NCI-H187 (cell line): ENCODE measurements around the gene APEH.

Experiments
- DNase-seq, 2 experiments: peaks; one replicate each; lab custom pipeline; 2025; lab: John Stamatoyannopoulos, UW

APEH gene

DNA sequence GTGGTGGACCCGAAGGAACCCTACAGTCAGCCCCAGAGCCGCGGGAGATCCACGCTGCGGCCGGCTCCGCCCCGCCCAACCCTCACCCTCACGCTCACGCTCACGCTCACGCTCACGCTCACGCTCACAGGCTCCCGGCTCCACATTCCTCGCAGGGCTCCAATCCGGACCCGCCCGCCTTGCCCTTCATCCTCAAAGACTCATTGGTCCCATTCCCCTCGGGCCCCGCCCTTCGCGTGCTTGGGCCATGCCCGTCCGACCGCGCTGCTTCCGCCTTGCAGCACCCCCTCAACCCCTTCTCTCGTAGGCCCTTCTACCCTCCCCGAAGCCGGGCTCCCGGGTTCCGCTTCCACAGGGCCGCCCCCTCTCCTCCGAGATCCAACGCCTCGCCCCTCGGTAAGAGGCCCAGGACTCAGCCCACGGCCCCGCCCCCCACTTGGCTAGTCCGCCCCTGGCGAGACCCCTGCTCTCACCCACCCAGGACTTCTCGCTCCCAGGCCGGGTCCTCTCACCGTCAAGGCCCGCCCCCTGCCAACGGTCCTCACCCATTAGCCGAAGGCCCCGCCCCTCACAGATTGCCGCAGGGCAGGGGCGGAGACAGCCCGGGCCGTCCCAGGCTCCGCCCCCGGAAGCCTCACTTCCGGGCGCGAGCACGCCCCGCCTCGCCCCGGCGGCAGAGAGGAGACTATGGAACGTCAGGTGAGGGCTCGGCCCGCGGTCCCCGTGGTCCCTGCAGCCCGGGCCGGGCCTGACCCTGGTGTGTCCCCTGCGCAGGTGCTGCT lies at the start of gene APEH:
Gene APEH (plus strand): TSS at position 637 of the 782 bp plus-strand sequence. CDS start 51 bp downstream, at position 688.
- no peak for DNase-seq

DNA sequence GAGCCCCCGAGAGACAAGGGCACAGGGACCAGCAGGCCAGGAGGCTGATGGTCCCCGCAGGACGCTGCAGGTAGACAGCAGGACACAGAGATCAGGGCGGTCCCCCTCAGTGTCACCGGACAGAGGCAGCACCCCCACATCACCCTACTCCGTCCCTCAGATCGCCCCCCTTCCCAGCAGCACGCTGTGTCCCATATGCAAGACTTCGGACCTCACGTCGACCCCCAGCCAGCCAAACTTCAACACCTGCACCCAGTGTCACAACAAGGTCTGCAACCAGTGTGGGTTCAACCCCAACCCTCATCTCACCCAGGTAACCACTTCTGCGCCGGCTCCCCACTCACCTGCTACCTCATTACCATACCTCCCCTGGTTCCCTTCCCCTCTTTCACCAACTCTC lies 49.1 kb upstream of the APEH start:
- no peak for DNase-seq

DNA sequence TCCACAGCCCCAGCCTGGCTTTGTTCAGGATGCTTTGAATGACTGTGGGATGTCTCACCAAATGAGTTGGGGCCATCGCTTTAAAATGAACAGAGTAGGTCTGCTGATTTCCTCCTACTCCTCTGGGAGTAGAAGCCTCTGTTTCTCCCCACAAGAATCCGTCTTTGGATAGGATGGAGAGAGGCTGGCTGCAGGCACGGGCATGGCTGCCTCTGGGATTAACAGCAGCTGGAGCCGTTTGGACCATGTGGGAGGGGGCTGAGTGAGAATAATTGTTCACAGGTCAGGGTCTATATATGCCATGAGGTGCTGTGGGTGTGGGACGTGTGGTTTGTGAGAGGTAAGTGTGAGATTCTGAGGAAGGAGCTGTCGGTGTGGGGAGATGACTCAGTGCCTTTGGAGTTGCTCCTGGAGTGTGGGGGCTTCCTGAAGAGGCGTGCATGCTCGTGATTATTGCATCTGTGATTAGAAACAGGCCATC lies 48.0 kb upstream of the APEH start:
- no peak for DNase-seq

DNA sequence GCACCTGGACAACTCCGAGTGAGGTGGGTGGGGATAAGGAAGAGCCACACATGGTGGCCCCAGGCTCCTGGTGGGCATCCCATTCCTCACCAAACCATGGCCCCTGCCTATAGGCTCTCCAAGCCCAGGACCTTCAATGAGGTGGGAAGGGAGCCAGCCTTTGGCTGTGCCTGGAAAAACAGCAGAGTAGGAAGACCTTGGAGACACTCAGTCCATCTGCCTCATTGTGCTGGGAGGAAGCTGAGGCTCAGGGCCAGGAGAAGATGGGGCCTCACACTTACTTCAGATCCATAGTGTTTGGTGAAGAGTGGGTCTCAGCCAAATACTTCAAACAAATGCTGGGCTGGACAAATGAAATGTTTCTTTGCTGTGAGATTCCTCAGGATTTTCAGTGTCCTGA lies 47.4 kb upstream of the APEH start:
- DNase-seq, result no peak

DNA sequence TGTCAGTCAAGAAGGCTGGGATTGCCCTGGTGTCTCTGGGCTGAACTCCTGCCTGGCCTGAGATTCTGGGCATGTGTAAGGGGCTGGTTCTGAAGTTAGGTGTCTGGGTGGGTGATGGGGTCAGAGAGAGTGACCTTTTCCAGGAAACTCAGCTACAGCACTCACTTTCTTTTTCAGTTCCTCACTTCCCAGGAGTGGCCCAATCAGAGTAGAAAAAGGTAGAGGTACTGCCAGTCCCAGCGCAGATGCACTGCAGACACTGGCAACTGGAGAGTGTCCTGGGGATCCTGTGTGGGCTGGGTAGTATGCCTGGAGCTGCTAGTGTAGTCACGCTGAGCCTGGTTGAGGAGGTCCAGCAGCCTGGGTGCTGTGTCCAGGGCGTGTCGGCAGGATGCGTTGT lies 46.5 kb upstream of the APEH start:
- DNase-seq, result no peak

DNA sequence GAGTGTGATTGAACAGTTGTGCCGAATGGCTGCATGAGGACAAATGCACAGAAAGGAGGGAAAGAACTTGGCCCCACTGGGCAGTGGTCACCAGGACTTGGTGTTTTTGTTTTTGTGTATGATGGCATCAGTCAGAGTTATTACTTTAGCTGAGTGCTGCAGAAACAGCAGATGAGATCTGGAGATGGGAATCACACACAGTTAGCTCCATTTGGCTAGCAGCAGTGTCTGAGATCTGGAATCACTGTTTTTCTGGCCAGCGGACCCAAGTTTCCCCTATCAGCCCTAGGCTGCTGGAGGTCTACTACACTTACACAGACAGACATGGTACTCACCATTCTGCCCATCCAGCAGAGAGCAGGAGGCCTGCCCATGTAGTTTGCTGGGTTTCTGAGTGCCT lies 45.9 kb upstream of the APEH start:
- DNase-seq, result no peak

DNA sequence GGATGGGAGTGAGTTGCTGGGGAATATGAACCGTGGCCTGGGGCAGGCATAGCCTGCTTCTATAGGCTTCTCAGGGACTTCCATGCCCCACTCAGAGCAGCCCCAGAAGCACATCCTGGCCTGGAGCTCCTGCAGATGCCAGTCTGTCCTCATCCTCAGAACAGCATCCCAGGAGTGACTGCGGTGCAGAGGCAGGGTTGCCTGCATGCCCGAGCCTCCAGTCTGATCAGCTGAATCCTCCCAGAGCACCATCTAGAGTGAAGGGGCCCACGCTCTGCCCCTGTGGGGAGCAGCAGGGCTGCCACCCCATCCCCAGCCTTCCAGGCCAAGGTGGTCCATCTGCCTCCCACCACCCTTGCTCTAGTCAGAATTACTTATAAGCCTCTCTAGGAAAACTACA lies 44.7 kb upstream of the APEH start:
- DNase-seq, result no peak

DNA sequence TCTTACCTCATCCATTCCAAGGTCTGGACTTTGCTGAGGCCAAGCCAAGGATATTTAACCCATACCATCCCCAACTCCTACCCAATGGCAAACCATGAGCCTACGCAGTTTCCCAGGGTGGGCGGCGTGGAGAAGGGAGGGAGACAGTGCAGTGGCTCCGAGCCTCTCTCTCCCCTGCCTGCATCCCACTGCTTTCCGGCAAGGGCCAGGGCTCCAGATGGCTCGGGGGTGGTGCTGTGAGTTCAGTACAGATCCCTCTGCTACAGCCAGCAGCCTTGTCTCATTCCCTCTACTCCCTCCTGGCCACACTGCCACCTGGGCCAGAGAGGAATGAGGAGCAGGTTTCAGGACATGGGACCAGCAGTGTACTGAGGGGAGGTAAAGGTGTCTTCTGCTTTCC lies 44.3 kb upstream of the APEH start:
- no peak for DNase-seq

DNA sequence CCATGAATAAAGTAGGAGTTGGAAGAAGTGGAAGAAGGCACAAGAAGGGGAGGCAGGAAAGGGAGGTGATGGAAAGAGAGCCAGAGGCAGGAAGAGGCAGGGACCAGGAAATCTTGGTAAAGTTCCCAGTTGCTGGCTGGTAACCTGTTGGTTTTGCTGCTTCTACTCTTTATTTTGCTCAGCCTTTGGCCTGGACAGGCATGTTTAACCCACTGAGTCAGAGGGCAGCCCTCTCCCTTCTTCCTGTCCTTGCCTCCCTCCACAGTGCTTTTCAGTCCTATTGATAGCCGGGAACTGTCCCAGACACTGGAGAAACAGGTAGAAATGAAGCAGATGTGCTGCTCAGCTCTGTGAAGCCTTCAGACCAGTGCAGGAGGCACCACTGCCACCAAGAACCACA lies 43.4 kb upstream of the APEH start:
- DNase-seq, result no peak

DNA sequence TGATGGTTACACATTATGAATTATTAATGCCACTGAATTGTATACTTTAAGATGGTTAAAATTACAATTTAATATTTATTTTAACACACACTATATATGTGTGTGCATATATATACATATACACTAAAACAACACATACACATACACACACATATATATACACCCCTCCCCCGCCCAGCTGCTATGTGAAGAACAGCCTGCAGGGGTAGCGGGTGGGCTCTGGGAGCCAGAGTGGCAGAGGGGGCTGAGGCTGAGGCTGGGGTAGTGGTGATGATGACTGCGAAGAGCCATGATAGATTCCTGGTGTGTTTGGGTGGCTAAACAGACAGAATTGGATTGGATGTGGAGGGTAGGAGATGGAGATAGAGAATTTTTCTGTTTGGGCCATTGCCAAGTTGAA lies 39.4 kb upstream of the APEH start:
- no peak for DNase-seq

DNA sequence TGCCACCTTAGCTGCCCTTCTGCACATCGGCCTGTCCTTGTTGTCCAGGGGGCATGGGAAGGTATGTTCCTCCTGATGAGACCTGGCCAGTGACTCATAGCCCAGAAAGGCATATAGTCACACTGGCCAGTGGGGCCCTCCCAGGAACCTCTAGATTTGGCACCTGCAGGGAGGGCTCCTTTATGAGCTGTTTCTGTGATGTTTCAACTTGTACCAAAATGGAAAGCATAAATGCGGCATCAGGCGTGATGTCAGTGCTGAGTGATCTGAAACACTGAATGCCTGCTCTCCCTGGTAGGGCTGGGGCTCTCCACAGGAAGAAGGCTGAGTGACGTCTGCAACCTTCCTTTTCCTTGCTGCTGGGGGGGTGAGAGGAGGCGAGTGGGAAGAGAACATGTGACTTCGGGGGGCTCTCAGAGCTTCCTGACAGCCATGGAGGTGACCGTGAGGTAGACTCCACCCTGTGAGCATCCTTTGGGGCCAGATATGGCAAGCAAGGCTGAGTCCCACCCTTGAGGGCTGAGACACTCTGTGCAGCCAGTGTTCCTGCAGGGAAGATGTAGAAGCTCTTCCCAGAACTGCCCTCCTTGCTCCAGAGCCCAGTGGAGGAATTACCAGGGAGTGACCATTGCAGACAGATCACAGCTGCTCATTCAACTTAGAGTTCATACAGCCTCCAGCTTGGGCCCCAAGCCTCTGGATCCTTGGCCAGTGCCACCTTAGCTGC lies 37.1 kb upstream of the APEH start:
- no peak for DNase-seq

DNA sequence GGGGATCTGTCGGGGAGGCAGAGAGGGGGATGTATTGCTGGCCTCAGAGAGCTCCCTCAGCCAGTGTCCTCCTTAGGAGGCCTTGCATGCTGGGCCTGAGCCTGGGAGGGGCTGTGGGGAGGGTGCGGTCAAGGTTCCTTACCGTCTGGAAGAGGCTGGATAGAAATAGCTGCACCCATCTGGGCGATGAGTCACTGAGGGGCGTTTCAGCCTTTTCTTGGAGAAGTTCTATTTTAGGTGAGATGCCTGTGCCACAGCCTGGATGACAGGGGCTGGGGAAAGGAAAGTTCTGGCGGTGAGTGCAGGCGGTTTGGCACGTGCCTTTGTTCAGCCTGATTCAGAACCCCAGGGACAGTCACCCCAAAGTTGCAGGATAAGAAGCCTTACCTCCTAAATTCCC lies 35.7 kb upstream of the APEH start:
- no peak for DNase-seq

DNA sequence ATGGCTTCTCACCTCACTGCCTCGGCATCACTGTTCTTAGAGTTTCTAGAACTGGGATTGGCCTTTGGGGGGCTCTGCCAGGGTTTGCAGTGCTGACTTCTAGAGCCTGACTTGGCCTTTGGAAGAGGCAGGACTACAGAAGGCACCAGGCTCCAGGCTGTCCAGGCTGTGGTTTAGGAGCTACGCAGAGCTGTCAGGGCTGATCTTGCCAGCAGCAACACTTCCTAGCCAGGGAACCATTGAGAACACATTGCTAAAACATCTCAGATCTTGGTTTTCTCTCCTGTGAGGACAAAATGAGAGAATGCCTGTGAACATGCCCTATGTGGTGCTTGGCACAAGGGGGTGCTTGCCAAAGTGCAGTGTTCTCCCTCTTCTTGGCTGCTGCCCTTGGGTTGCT lies 34.6 kb upstream of the APEH start:
- DNase-seq, result no peak

DNA sequence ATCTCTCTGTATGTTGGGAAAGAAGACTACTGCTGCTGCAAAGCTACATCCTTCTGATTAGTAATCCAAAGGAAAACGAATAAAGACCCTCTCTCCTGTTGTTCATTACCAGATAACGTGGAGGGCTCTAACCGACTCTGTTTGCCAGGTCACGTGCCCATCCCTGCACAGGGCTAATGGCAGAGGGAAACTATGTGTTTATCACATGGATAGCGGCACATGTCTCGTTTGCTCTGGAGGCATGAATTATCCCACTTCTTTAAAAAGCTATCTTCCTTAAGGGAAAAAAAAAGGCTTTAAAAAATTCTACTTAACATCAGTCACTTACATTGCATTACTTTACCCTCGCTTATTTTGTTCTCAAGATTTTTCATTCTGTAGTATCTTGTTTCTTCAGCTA lies 32.9 kb upstream of the APEH start:
- no peak for DNase-seq

DNA sequence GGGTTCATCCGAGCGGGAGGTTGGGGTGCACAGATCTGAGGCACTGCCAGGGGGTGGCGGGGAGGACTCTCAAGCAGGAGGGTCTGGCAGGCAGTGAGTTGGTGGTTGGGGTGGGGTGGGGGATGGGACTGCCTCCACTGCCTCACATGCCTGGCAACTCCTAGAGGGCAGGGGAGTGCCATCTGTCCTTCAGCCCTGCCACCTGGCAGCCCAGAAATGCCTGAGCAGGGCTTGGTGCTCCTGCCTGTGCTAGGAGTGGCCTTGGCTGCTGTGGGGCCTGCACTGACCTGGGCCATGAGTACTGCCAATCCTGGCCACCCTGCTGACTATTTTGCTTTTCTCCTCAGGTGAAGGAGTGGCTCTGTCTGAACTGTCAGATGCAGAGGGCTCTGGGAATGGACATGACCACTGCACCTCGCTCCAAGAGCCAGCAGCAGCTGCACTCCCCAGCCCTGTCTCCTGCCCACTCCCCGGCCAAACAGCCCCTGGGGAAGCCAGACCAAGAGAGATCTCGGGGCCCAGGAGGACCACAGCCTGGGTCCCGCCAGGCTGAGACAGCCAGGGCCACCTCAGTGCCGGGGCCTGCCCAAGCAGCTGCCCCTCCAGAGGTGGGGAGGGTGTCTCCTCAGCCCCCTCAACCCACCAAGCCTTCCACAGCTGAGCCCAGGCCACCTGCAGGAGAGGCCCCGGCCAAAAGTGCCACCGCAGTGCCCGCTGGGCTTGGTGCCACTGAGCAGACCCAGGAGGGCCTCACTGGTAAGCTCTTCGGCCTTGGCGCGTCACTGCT lies 32.0 kb upstream of the APEH start:
- DNase-seq, result no peak

DNA sequence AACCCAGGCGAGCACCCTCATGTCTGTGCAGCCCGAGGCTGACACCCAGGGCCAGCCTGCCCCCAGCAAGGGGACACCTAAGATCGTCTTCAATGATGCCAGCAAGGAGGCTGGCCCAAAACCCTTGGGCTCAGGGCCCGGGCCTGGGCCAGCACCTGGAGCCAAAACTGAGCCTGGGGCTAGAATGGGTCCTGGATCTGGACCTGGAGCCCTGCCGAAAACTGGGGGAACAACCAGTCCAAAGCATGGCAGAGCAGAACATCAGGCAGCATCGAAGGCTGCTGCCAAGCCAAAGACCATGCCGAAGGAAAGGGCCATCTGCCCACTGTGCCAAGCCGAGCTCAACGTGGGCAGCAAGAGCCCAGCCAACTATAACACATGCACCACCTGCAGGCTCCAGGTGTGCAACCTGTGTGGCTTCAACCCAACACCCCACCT lies 31.4 kb upstream of the APEH start:
- no peak for DNase-seq

DNA sequence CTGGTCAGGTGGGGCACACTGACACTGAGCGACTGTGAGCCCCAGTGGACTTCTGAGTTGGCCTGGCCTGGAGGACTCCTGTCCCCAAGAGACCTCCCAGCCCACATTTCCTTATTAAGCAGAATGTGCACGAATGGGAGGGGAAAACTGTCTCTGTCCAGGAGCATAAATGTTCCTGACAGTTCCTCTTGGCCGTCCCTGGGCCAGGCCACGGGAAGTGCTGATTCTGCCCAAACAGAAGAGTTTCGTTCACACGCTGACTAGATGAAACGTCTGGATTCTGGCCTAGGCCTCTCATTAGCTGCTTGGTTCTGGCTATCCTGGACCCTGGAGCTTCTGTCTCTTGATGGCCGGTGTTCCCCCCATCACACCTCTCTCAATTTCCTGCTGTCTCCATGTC lies 29.5 kb upstream of the APEH start:
- no peak for DNase-seq

DNA sequence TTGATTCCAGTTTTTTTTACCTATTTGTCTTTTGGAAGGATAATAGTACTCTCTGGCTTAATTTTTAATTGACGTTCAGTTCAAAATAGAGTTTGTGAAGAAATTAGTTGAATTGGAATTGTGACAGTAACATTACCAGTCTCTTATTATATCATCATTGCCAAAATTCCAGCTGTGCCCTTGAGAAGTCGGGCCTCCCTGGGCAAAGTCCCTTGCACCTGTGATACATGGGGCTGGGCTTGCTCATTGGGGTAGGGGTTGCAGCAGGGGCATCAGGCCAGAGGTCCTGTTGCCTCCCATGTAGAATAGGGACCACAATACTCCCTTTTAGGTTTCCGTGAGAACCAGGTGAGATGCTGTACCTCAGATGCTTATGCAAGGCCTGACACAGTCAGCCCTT lies 27.9 kb upstream of the APEH start:
- DNase-seq, result no peak

DNA sequence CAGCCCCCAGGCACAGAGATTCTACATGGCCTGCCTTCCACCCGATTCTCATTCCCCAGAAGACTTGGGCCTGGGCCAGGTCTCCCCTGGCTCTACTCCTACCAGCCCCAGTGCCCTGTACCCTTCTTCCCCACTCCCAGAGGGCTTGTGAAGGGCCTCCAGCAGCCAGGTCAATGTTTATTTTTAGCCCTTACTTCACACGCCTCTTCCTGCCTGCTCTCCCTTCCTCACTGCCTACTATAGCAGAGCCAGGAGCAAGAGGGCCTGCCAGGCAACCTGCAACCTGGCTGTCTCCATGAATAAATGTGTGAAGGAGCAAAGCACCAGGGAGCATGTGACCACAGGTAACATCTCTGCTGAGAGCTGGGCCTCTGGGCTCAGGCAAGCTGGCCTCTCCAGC lies 26.4 kb upstream of the APEH start:
- no peak for DNase-seq

DNA sequence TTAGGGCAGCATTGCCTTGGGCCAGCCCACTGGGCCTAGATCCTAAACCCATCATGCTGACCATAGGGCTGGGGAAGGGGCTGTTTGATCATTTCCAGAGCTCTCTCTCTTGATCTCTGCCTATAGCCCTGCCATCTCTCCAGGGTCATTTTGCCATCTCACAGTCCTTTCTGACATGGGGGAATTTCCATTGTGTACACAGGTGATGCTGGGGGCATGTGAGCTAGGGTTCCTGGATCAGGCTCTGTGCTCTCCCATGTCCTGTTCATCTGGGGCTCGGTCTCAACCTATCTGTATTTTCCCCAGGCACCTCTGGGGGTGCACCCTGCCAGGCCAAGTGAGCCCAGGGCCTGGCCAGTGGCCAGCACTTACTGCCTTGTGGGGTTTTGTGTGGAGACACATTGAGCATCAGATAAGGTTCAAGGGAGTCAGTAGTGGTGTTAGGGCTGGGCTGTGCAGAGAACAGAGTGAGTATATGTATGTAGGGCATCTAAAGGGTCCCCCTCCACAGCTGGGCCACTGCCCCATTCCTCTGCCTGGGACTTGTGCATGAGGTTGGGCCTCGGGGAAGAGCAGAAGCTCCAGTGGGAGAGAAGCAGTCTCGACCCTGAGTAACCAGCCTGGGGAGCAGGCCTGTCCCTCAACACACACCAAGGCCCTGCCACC lies 25.7 kb upstream of the APEH start:
- no peak for DNase-seq

DNA sequence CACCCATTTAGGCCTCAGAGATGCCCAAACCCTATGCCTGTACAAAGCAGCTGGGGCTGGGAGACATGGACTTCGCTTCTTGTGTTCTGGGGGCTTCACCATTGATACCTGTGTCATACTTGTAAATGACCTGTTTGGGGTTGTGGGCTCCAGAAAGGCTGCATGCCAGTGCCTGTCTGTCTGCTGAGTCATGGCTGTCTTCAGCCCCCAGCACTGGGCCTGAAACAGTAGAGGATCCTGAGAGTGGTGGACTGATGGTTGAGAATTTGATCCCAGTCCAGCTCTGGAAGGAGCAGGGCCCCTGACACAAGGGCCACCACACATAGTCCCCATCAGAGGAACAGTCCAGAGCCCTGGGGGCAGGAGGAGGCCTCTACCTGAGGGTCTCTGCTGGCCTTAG lies 24.6 kb upstream of the APEH start:
- no peak for DNase-seq

DNA sequence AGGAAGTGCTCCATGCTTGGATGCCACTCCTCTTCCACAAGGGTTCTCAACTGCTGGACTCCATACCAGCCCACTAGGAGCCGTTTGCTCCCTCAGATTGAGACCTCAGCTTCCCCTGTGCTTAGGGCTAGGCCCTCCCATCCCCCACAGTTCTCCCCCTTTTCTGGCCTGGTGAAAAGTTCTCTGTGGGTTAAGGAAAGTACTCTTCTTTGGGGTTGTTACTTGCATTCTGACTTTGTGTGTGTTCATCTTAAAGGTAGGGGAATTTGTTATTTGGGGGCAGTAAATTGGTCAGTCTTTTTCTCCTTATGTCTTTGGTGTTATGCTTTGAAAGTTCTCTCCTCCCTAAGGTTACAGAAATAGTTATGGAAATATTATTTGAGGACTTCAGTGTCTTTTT lies 24.0 kb upstream of the APEH start:
- no peak for DNase-seq
